CD4-positive, CD25-positive, alpha-beta regulatory T cell (primary cell): ENCODE results near the gene TMA16. TPM values are rescaled to one million over a fixed set of nuclear protein-coding genes. Genes with fewer than 3 reads are reported as not detected.

ENCODE experiments used
- ATAC-seq, 2 donors: fragments of 150-1000 bp; cut with Tn5 transposase; one replicate each; pipeline ENCODE4 v1.10.0; 2021; ENCODE audit warnings: low read depth in 2 of 2, moderate number of reproducible peaks in 2 of 2, moderate library complexity in 1 of 2
- DNase-seq, 3 donors: peaks; one replicate each; pipeline versions ENCODE4 v3.0.0 to v3.0.0-alpha.2; 2012 to 2022; ENCODE audit warnings: mixed read lengths in 1 of 3
- H3K27ac ChIP-seq: one replicate; pipeline ENCODE4 v1.7.0; 2013; ENCODE audit warnings: mild to moderate bottlenecking, low read length; ENCODE audit not compliant: insufficient read depth, poor library complexity, severe bottlenecking
- H3K27me3 ChIP-seq: one replicate; pipeline ENCODE4 v1.7.0; 2013; ENCODE audit warnings: low read length; ENCODE audit not compliant: control insufficient read depth, insufficient read depth
- H3K36me3 ChIP-seq: one replicate; pipeline ENCODE4 v1.7.0; 2013; ENCODE audit warnings: mild to moderate bottlenecking, low read length, moderate library complexity; ENCODE audit not compliant: control insufficient read depth, insufficient read depth
- H3K4me1 ChIP-seq: 2 replicates; pipeline ENCODE4 v1.7.0; 2013; ENCODE audit warnings: mild to moderate bottlenecking, low read length; ENCODE audit not compliant: insufficient read depth, control insufficient read depth, poor library complexity, severe bottlenecking
- H3K4me3 ChIP-seq: one replicate; pipeline ENCODE4 v1.7.0; 2013; ENCODE audit warnings: low read depth, mild to moderate bottlenecking, low read length, moderate library complexity
- H3K9me3 ChIP-seq, 2 experiments: 1 replicate in 1 of 2; 2 replicates in 1 of 2; pipeline ENCODE4 v1.7.0; 2013; ENCODE audit warnings: low read length in 2 of 2, mild to moderate bottlenecking in 1 of 2, moderate library complexity in 1 of 2; ENCODE audit not compliant: control insufficient read depth in 2 of 2
- H3K27ac Mint-ChIP-seq, 3 donors: one replicate each; pipeline ENCODE4 v1.8.0; 2020 to 2022; ENCODE audit warnings: mild to moderate bottlenecking in 3 of 3, mixed read lengths in 3 of 3, moderate library complexity in 2 of 3
- H3K27me3 Mint-ChIP-seq: one replicate; pipeline ENCODE4 v1.8.0; 2022; ENCODE audit warnings: mild to moderate bottlenecking, mixed read lengths
- H3K36me3 Mint-ChIP-seq: one replicate; pipeline ENCODE4 v1.8.0; 2020; ENCODE audit warnings: mixed read lengths
- H3K4me1 Mint-ChIP-seq, 4 donors: one replicate each; pipeline ENCODE4 v1.8.0; 2020 to 2022; ENCODE audit warnings: mixed read lengths in 4 of 4, mild to moderate bottlenecking in 1 of 4
- H3K4me3 Mint-ChIP-seq, 4 donors: one replicate each; pipeline ENCODE4 v1.8.0; 2020 to 2022; ENCODE audit warnings: mild to moderate bottlenecking in 4 of 4, mixed read lengths in 4 of 4, moderate library complexity in 3 of 4
- H3K9me3 Mint-ChIP-seq, 7 donors: one replicate each; pipeline ENCODE4 v1.8.0; 2020 to 2022; ENCODE audit warnings: mixed read lengths in 7 of 7, mild to moderate bottlenecking in 3 of 7, moderate library complexity in 2 of 7
- polyA plus RNA-seq, 4 donors: library from polyadenylated mRNA; unstranded; fragments of 300-500 nt; fragmentation: Illumina TruSeq; gene quantifications; one replicate each; pipeline ENCODE4 v1.2.3, GENCODE V29; 2021
- total RNA-seq: library from RNA; stranded (reverse); gene quantifications from one replicate; pipeline ENCODE4 v1.2.3, GENCODE V29; 2022

TMA16 gene
- total and polyA plus RNA-seq, 5 donors from 2014 or later = 10.4 to 20.7 (median 15.3) TPM

DNA sequence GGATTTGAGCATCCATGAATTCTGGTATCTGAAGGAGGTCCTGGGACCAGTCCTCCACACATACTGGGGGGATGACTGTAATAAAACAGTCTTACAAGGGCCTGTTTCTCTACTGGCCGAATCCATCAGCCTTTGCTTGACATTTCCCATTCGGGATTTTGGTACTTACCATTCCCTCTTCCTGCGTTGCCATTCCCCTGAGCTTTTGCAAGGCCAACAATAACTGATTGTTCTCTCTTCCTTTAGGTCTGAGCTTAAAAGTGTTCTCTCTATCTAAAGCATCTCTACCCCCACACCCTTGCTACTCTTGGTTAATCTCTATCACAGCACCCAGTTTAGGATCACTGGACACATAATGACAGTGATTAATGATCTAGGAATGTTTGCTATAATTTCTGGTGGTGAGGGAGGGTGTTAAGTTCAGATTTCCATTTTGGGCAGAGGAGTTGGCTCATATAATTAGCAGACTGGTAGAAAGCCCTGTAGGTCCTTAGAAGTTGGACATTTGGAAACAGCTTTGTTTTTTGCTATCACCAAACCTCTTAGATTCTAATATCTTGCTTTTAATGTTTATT lies 29.4 kb downstream of the TMA16 start:
- H3K4me1 ChIP-seq = no peaks in the 10 kb centered on the region
- ATAC-seq (no peak), DNase-seq (no peak)
- no peak overlapping the region for H3K27ac ChIP-seq
- no peaks in the 10 kb centered on the region for H3K9me3 ChIP-seq
- H3K27me3 ChIP-seq = no peaks in the 10 kb centered on the region
- peaks cover 0 to 2% (median 0%) of the 10 kb centered on the region in 4 donors for H3K4me1 Mint-ChIP-seq
- H3K4me3 Mint-ChIP-seq = no peak overlapping the region
- H3K36me3 Mint-ChIP-seq = peaks cover 50% of the 10 kb centered on the region
- no peak overlapping the region for H3K27ac Mint-ChIP-seq
- H3K27me3 Mint-ChIP-seq = no peaks in the 10 kb centered on the region
- peaks cover 32% of the 10 kb centered on the region for H3K36me3 ChIP-seq
- no peaks in the 10 kb centered on the region for H3K9me3 Mint-ChIP-seq
- no peak overlapping the region for H3K4me3 ChIP-seq

DNA sequence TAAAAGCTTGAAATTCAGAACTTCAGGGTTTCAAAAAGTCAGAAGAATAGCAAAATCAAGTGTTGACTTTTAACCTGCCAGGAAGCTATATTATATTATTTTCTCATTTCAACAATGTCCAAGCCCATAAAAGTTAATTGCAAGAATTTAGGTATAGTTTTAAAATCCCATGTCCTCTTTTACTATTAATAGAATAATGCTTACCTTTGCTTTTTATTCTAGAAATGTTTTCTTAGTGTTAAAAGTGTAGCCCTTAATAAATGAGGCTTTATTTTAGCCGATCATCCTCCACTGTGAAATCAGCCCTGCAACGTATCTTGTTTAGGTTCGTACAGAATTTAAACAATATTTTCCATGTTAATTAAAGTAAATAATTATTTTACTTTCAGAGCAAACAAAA lies 31.5 kb downstream of the TMA16 start:
- Mint-ChIP-seq H3K36me3 (peaks cover 44% of the 10 kb centered on the region), H3K27ac (no peak overlapping the region)

DNA sequence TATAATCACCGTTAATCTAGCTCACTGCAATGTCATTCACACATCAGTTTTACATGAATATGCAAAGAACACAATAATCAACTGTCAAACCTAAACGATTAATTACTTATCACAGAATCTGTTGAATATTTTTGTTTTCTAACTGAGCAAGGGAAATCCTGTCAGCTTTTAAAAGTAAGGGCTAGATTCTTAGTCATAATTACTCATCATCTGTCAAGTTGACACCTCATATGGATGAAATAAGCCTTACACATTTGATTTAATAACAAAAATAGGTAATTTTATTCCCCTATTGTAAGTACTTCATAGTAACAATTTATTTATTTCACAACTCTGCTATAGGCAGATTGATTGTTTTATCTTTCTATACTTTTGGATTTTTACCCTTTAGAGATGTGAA lies 32.7 kb downstream of the TMA16 start:
- Histone ChIP-seq H3K27me3 (no peaks in the 10 kb centered on the region), H3K27ac (no peak overlapping the region), H3K4me3 (no peak overlapping the region), H3K36me3 (peaks cover 22% of the 10 kb centered on the region), H3K4me1 (no peaks in the 10 kb centered on the region), H3K9me3 (no peaks in the 10 kb centered on the region)
- Mint-ChIP-seq H3K27ac (no peak overlapping the region), H3K9me3 (no peaks in the 10 kb centered on the region), H3K36me3 (peaks cover 44% of the 10 kb centered on the region), H3K4me1 (peaks cover 0 to 1% (median 0%) of the 10 kb centered on the region in 4 donors), H3K4me3 (no peak overlapping the region), H3K27me3 (no peaks in the 10 kb centered on the region)
- no peak for ATAC-seq
- DNase-seq = no peak

More for the DNA sequence above, 31.5 kb downstream of the TMA16 start:
- H3K4me1 ChIP-seq = no peaks in the 10 kb centered on the region
- Mint-ChIP-seq H3K4me1 (peaks cover 0 to 2% (median 0%) of the 10 kb centered on the region in 4 donors), H3K4me3 (no peak overlapping the region), H3K9me3 (no peaks in the 10 kb centered on the region), H3K27me3 (no peaks in the 10 kb centered on the region)
- no peaks in the 10 kb centered on the region for H3K27me3 ChIP-seq
- ATAC-seq = no peak
- no peak overlapping the region for H3K4me3 ChIP-seq
- peaks cover 20% of the 10 kb centered on the region for H3K36me3 ChIP-seq
- H3K27ac ChIP-seq = no peak overlapping the region
- no peak for DNase-seq
- no peaks in the 10 kb centered on the region for H3K9me3 ChIP-seq

DNA sequence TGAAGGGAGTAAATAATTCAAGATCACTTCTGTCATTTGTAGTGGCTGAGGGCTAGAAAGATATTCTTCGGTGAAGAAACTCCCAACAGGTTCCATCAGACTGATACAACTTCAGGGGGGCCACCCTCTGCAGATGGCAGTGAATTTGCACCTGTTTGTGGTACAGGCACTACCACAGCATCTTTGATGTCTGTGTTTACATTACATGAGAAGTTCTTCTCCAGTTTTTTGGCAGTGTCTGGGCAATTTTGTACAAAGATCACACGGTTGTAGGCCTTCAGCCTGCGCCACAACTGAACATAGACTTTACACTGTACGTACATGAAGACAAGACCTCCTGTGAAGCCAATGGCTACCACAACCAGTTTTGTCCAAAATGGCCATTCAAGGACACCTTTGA lies 34.2 kb downstream of the TMA16 start:
- H3K27ac ChIP-seq = no peak overlapping the region
- H3K4me1 ChIP-seq = no peaks in the 10 kb centered on the region
- Mint-ChIP-seq H3K36me3 (peaks cover 37% of the 10 kb centered on the region), H3K4me3 (no peak overlapping the region), H3K4me1 (no peaks in the 10 kb centered on the region), H3K9me3 (no peaks in the 10 kb centered on the region), H3K27ac (peak overlapping the region in 2 of 3 donors; percentile 18 to 22), H3K27me3 (no peaks in the 10 kb centered on the region)
- no peak overlapping the region for H3K4me3 ChIP-seq
- DNase-seq (no peak), ATAC-seq (no peak)
- peaks cover 16% of the 10 kb centered on the region for H3K36me3 ChIP-seq
- no peaks in the 10 kb centered on the region for H3K9me3 ChIP-seq
- H3K27me3 ChIP-seq = no peaks in the 10 kb centered on the region

DNA sequence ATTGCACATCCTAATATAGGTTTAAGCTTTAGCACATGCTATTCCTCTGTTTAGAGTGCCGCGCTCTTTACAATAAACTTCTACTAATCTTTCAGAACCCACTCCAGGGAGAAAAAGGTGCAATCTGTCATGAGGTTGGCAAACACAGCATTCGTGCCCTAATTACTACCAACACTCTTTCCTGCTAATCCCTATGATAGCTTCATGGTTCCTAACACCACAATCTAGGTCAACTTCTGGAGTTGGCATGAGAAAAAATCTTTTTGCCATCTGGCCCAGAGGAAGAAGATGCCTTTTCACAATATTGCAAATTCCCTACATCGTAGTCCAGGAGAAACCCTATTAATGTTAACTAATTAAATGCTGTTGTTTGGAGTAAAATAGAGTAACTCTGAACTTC lies 39.6 kb downstream of the TMA16 start:
- Histone ChIP-seq H3K9me3 (no peaks in the 10 kb centered on the region), H3K4me1 (no peaks in the 10 kb centered on the region), H3K36me3 (peaks cover 4% of the 10 kb centered on the region), H3K27me3 (no peaks in the 10 kb centered on the region), H3K27ac (no peak overlapping the region), H3K4me3 (no peak overlapping the region)
- no peaks in the 10 kb centered on the region for H3K4me1 Mint-ChIP-seq
- peaks cover 22% of the 10 kb centered on the region for H3K36me3 Mint-ChIP-seq
- no peak overlapping the region for H3K27ac Mint-ChIP-seq
- no peaks in the 10 kb centered on the region for H3K9me3 Mint-ChIP-seq
- H3K4me3 Mint-ChIP-seq = no peak overlapping the region
- ATAC-seq = no peak
- DNase-seq = no peak
- H3K27me3 Mint-ChIP-seq = no peaks in the 10 kb centered on the region

DNA sequence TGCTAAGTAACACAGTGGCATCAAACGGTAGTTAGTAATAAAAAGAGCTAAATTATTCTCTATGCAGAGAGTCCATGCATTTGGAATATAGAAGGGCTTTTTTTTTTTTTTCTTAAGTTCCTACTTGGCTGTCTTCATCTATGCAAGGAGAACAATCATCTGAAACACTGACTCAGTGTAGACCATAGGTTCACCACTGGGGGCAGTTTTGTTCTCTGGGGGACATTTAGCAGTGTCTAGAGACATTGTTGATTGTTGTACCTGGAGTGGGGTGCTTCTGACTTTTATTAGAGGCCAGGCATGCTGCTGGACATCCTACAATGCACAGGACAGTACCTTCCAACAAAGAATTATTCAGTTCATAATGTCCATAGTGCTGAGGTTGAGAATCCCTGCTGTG lies 41.2 kb downstream of the TMA16 start:
- no peaks in the 10 kb centered on the region for H3K27me3 ChIP-seq
- peaks cover 14% of the 10 kb centered on the region for H3K36me3 Mint-ChIP-seq

DNA sequence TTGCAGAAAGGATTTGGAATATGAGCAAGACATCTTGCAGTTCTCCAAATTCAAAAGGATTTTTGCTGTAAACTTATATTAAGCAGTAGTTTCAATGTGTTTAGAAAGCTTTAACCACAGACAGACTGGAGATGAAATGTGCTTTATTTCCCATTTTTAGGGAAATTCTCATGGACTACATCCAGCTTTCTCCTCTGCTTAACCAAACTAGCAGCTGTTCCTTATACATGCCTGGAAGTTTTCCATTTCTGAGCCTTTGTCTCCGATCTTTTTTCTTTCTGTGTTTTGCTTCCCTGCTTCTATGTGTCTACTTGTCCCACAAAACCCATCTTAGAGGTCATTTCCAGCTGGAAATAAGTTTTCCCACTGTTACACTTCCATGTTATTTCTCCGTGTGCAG lies 41.6 kb downstream of the TMA16 start:
- DNase-seq = no peak
- Mint-ChIP-seq H3K36me3 (peaks cover 14% of the 10 kb centered on the region), H3K4me3 (no peak overlapping the region), H3K4me1 (no peaks in the 10 kb centered on the region), H3K27ac (no peak overlapping the region), H3K27me3 (no peaks in the 10 kb centered on the region), H3K9me3 (no peaks in the 10 kb centered on the region)
- H3K9me3 ChIP-seq = no peaks in the 10 kb centered on the region
- no peaks in the 10 kb centered on the region for H3K27me3 ChIP-seq
- no peaks in the 10 kb centered on the region for H3K4me1 ChIP-seq
- H3K4me3 ChIP-seq = no peak overlapping the region
- H3K27ac ChIP-seq = no peak overlapping the region
- no peak for ATAC-seq
- peaks cover under 1% of the 10 kb centered on the region for H3K36me3 ChIP-seq

More for the DNA sequence above, 41.2 kb downstream of the TMA16 start:
- DNase-seq = peak in 1 of 3 donors; percentile 11
- no peaks in the 10 kb centered on the region for H3K4me1 Mint-ChIP-seq
- Histone ChIP-seq H3K4me1 (no peaks in the 10 kb centered on the region), H3K9me3 (no peaks in the 10 kb centered on the region), H3K36me3 (peaks cover 4% of the 10 kb centered on the region), H3K4me3 (no peak overlapping the region), H3K27ac (no peak overlapping the region)
- H3K27me3 Mint-ChIP-seq = no peaks in the 10 kb centered on the region
- no peaks in the 10 kb centered on the region for H3K9me3 Mint-ChIP-seq
- ATAC-seq = no peak
- H3K27ac Mint-ChIP-seq = no peak overlapping the region
- no peak overlapping the region for H3K4me3 Mint-ChIP-seq

DNA sequence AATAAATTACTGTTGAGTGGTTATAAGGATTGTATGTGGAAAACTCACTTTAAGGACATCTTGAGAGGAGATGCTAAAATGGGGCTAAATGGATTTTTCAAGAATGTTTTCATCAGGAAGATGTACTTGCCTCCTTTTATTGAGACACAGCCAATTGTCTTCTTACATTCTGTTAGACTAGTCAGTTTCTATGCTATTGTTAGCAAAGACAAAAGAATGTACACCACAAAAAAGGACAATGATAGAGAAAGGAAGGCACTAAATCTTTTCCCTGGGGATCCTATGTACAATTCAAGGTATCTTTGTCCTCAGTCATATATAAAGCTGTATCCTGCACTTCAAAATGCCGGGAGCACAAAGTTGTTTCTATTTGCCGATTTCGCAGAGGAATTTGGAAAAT lies 42.6 kb downstream of the TMA16 start:
- H3K4me3 Mint-ChIP-seq = no peak overlapping the region
- no peak overlapping the region for H3K27ac ChIP-seq

More for the DNA sequence above, 42.6 kb downstream of the TMA16 start:
- H3K27me3 Mint-ChIP-seq = no peaks in the 10 kb centered on the region
- Histone ChIP-seq H3K27me3 (no peaks in the 10 kb centered on the region), H3K9me3 (no peaks in the 10 kb centered on the region), H3K4me3 (no peak overlapping the region), H3K4me1 (no peaks in the 10 kb centered on the region), H3K36me3 (no peaks in the 10 kb centered on the region)
- H3K27ac Mint-ChIP-seq = peak overlapping the region in 1 of 3 donors; percentile 45
- H3K36me3 Mint-ChIP-seq = peaks cover 8% of the 10 kb centered on the region
- ATAC-seq = no peak
- no peak for DNase-seq
- no peaks in the 10 kb centered on the region for H3K9me3 Mint-ChIP-seq
- H3K4me1 Mint-ChIP-seq = no peaks in the 10 kb centered on the region
